Pancreas (tissue), 10 donors: ENCODE results near the gene ASXL2. TPM values are rescaled to one million over a fixed set of nuclear protein-coding genes. Genes with fewer than 3 reads are reported as not detected.
A peak's percentile ranks its signal among the peaks of the same experiment; 100 is the strongest.

Source experiments
- ATAC-seq, 4 donors: fragments of 200-7000 bp; cut with Tn5 transposase; one replicate each; pipeline versions ENCODE4 v1.8.0 to v1.9.1; 2020; ENCODE audit warnings: mild to moderate bottlenecking in 4 of 4, moderate library complexity in 4 of 4
- DNase-seq, 6 donors: peaks; one replicate each; pipeline ENCODE4 v3.0.0-alpha.2; 2020
- FAIRE-seq: peaks from 2 replicates; lab custom pipeline; 2012; peaks lifted over from hg19 to GRCh38; lab: Jason Lieb, UNC
- H3K27ac ChIP-seq, 4 donors: fragments of 200-600 bp; sonication (generic); 1 replicate in 3 of 4; 2 replicates in 1 of 4; pipeline versions ENCODE4 v1.5.0 to v1.8.0; 2020
- H3K27me3 ChIP-seq, 4 donors: fragments of 200-600 bp; one replicate each; pipeline ENCODE4 v1.8.0; 2021
- H3K36me3 ChIP-seq, 3 donors: fragments of 200-600 bp; sonication (generic) in 1 of 3; one replicate each; pipeline versions ENCODE4 v1.5.0 to v1.8.0; 2020 to 2021
- H3K4me1 ChIP-seq, 3 donors: fragments of 200-600 bp; one replicate each; pipeline ENCODE4 v1.8.0; 2021
- H3K4me3 ChIP-seq, 4 donors: fragments of 200-600 bp; sonication (generic) in 2 of 4; one replicate each; pipeline versions ENCODE4 v1.5.0 to v1.8.0; 2020 to 2021
- H3K9me3 ChIP-seq, 4 donors: fragments of 200-600 bp; one replicate each; pipeline ENCODE4 v1.8.0; 2021
- WGBS, 2 donors: extraction: QIAGEN DNeasy Blood & Tissue Kit; methylation state at CpG; one replicate each; pipeline ENCODE4 v1.1.7; 2013; 5-methylcytosine and 5-hydroxymethylcytosine counted together
- intact Hi-C, 3 donors: fragments of 100-400 bp; cut with DNase I; formaldehyde crosslinking; loops; one replicate each; pipeline versions ENCODE4 v1.11.1 to v1.14.2; 2022
- polyA plus RNA-seq, 2 donors: library from polyadenylated mRNA; stranded (reverse); fragments of 200-250 nt; gene quantifications; one replicate each; pipeline ENCODE4 v1.2.3, GENCODE V29; 2013
- total RNA-seq, 6 donors: library from RNA; stranded (reverse); fragmentation: NEBNext Ultra II Directional in 4 of 6; extraction: Animal tissue kit (Norgen Biotek cat#: 25700) in 4 of 6; gene quantifications; one replicate each; pipeline versions ENCODE4 v1.2.1 to v1.2.4, GENCODE V29; 2021 to 2023
- TF ChIP-seq, protein P1 (sequence below), 4 donors: fragments of 200-600 bp; sonication (generic) in 3 of 4; IDR thresholded peaks; one replicate each; pipeline versions ENCODE4 v1.5.0 to v1.8.0; 2021; ENCODE audit warnings: antibody characterized with exemption in 4 of 4
- donor health status: healthy with polysubstance abuse.
- donor health status: DM: no; HTN: no; CAD: no; lungs with moderate emphysema.
- donor health status: DM: no; HTN: no; CAD: no.
- donor health status: control.
- donor health status: control.
- donor health status: Bipolar disorder and iron deficiency.
- donor health status: DM: yes; HTN: yes; CAD: no.
- donor health status: DM: no; HTN: no; CAD: no.
- donor health status: DM: no; HTN: no; CAD: no.
- donor health status: DM: yes; HTN: yes; CAD: no.

The ASXL2 gene
- total and polyA plus RNA-seq, 8 donors = 1.6 to 21.7 (median 9.5) TPM

DNA sequence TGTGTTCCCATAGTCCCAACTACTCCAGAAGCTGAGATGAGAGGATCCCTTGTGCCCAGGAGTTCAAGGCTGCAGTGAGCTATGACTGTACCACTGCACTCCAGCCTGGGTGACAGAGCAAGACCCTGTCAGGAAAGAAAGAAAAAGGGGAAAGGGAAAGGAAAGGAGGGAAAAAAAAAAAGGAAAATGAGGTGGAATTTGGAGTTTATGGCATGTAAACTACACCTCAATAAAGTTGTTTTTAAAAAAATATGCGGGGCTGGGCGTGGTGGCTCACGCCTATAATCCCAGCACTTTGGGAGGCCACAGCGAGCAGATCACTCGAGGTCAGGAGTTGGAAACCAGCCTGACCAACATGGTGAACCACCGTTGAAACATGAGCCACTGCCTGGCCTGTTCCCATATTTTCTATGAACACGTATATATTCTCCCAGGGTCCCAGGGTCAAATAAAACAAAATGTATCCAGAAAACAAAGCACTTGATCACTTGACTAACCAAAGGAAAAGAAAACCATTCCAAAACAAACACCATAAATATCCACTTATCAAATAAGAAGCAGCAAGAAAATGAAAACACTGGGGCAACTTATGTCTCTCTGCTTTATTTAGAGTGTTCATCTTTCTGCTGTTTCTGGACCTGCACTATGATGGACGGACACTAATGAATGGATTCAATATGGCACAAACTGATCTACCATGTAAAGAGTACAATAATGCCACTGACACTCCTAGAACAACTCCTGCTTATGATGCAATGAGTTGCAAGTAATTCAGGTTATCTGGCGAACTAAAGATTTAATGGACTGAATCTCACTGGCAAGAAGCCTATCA is 56.8 kb downstream of the ASXL2 start:
- ATAC-seq (peak in 1 of 4 donors; percentile 22), FAIRE-seq (no peak), DNase-seq (no peak)
- Histone ChIP-seq H3K9me3 (no peaks in the 10 kb centered on the region), H3K27ac (no peak overlapping the region), H3K4me1 (peaks cover 0 to 4% (median 0%) of the 10 kb centered on the region in 3 donors), H3K36me3 (no peaks in the 10 kb centered on the region), H3K4me3 (peak overlapping the region in 1 of 4 donors; percentile 31), H3K27me3 (no peaks in the 10 kb centered on the region)
- TF ChIP-seq, protein P1, sequence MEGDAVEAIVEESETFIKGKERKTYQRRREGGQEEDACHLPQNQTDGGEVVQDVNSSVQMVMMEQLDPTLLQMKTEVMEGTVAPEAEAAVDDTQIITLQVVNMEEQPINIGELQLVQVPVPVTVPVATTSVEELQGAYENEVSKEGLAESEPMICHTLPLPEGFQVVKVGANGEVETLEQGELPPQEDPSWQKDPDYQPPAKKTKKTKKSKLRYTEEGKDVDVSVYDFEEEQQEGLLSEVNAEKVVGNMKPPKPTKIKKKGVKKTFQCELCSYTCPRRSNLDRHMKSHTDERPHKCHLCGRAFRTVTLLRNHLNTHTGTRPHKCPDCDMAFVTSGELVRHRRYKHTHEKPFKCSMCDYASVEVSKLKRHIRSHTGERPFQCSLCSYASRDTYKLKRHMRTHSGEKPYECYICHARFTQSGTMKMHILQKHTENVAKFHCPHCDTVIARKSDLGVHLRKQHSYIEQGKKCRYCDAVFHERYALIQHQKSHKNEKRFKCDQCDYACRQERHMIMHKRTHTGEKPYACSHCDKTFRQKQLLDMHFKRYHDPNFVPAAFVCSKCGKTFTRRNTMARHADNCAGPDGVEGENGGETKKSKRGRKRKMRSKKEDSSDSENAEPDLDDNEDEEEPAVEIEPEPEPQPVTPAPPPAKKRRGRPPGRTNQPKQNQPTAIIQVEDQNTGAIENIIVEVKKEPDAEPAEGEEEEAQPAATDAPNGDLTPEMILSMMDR (IDR thresholded peaks at IDR 0.05) = no peak
- intact Hi-C loops = no loop called here
- WGBS, 2 donors = 87 to 88% methylated on average over 9 of the region's 9 CpGs

DNA sequence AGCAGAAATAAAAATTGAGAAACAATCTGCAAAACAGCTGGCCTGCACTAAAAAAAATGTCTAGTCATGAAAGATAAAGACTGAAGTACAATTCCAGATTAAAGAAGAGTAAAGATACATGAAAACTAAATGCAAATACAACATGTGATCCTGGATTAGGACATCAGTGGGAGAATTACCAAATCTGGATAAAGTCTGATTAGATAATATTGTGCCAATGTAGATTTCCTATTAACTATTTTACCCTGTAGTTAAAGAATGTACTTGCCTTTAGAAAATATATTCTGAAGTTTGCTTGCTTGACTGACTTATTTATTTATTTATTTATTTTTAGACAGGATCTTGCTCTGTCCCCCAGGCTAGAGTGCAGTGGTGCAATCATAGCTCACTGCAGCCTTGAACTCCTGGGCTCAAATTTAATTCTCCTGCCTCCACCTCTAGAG is 58.7 kb downstream of the ASXL2 start:
- TF ChIP-seq, protein P1 (IDR thresholded peaks at IDR 0.05) = no peak
- intact Hi-C loops = no loop called here
- Histone ChIP-seq H3K27ac (no peak overlapping the region), H3K27me3 (no peaks in the 10 kb centered on the region), H3K9me3 (no peaks in the 10 kb centered on the region), H3K36me3 (no peaks in the 10 kb centered on the region), H3K4me1 (peaks cover 0 to 4% (median 0%) of the 10 kb centered on the region in 3 donors), H3K4me3 (no peak overlapping the region)
- ATAC-seq = no peak
- no peak for DNase-seq
- FAIRE-seq = no peak

DNA sequence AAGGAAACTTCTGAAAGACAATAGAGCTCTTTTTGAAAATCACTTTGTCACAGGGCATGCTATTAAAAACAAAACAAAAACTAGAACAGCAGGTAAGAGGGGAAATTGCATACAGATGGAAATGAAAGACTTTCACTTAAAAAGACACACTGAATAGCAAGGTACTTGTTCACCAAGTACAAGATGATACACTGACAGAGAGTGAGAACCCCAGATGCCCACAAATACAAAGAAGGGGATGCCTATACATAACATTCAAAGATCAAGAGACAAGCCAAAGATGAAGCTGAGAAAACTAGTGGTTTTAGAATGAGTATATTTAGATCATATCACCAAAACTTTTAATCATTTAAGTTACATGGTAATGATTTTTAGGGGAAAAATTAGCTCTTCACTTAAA is 60.7 kb downstream of the ASXL2 start:
- ATAC-seq (no peak), FAIRE-seq (no peak), DNase-seq (no peak)
- H3K4me1 ChIP-seq = peaks cover 0 to 4% (median 0%) of the 10 kb centered on the region in 3 donors
- H3K4me3 ChIP-seq = no peak overlapping the region
- intact Hi-C loops = no loop called here
- no peaks in the 10 kb centered on the region for H3K9me3 ChIP-seq
- TF ChIP-seq, protein P1 (IDR thresholded peaks at IDR 0.05) = no peak
- H3K27me3 ChIP-seq = no peaks in the 10 kb centered on the region
- no peak overlapping the region for H3K27ac ChIP-seq
- H3K36me3 ChIP-seq = no peaks in the 10 kb centered on the region

DNA sequence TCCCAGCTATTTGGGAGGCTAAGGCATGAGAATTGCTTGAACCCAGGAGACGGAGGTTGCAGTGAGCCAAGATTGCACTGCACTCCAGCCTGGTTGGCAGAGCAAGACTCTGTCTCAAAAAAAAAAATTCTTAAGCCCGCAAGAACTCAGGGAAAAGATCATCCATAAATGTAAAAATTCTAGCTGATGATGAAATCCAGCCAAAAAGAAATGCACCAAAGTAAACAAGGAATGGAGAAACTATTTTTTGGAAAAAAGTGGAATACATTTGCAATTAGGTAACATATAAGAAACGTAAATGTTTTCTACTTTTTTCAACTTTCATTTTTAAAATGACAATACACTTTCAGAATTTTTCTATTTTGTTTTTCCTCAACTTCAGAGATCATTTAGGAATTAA is 61.3 kb downstream of the ASXL2 start:
- peaks cover 0 to 4% (median 0%) of the 10 kb centered on the region in 3 donors for H3K4me1 ChIP-seq
- WGBS, 2 donors = 92 to 95% methylated on average over 3 of the region's 3 CpGs
- no peak overlapping the region for H3K4me3 ChIP-seq
- no peak overlapping the region for H3K27ac ChIP-seq
- H3K9me3 ChIP-seq = no peaks in the 10 kb centered on the region
- no peaks in the 10 kb centered on the region for H3K36me3 ChIP-seq
- no peaks in the 10 kb centered on the region for H3K27me3 ChIP-seq
- TF ChIP-seq, protein P1 (IDR thresholded peaks at IDR 0.05) = no peak
- ATAC-seq (no peak), DNase-seq (no peak), FAIRE-seq (no peak)
- intact Hi-C loops = no loop called here

DNA sequence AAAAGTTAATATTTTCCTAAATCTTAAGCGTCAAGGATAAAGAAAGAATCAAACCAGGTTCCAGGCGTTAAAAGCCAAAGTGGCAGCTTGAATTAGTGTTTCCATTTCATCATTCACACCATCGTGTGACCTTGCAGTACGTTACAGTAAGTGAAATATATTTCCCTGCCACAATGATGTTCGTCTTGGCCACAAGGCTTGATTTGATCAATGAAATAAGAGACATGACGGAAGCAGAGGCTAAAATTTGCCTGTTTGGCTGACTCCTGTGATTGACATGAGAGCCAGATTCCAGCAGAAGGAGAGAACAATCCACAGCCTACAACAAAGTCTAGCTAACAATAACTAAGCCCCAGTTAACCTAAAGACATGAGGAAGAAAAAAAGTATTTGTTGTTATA is 62.0 kb downstream of the ASXL2 start:
- Histone ChIP-seq H3K9me3 (no peaks in the 10 kb centered on the region), H3K4me3 (no peak overlapping the region), H3K4me1 (peaks cover 0 to 4% (median 0%) of the 10 kb centered on the region in 3 donors), H3K36me3 (no peaks in the 10 kb centered on the region), H3K27me3 (no peaks in the 10 kb centered on the region), H3K27ac (no peak overlapping the region)
- WGBS, 2 donors = 57 to 61% methylated on average over 6 of the region's 6 CpGs
- intact Hi-C loops = no loop called here
- FAIRE-seq = no peak
- DNase-seq = no peak
- ATAC-seq = peak in 1 of 4 donors; percentile 34
- TF ChIP-seq, protein P1 (IDR thresholded peaks at IDR 0.05) = no peak
